HL-60 (cell line): ENCODE results near the gene CIRBP.
"Not testable (repeated sequence)": the region's sequence is repeated elsewhere in the genome, so short reads cannot be mapped to it uniquely, and the experiment has no call there.

Experiments
- DNase-seq, 2 experiments: peaks; one replicate each; pipeline ENCODE4 v3.0.0-alpha.2; 2010 to 2020; ENCODE audit warnings: low read depth in 1 of 2, low spot score in 1 of 2
- H3K27ac ChIP-seq: fragments of 250-450 bp; sonication (Bioruptor Pico); replicated peaks from 2 replicates; pipeline ENCODE4 v1.5.1; 2020; ENCODE audit warnings: mild to moderate bottlenecking, moderate library complexity
- H3K27me3 ChIP-seq: fragments of 250-450 bp; sonication (Bioruptor Pico); 2 replicates; pipeline ENCODE4 v1.5.1; 2021; ENCODE audit warnings: mild to moderate bottlenecking, moderate library complexity; ENCODE audit not compliant: insufficient read depth, poor library complexity, severe bottlenecking
- H3K4me3 ChIP-seq: replicated peaks from 2 replicates; pipeline ENCODE4 v1.5.1; 2011; ENCODE audit warnings: mild to moderate bottlenecking, control low read depth, low read length; ENCODE audit not compliant: insufficient read depth
- CTCF ChIP-seq: IDR thresholded peaks from one replicate; pipeline ENCODE4 v1.5.1; 2011; ENCODE audit warnings: low read length, control low read depth, inconsistent platforms; ENCODE audit not compliant: insufficient read depth
- GABPA ChIP-seq: IDR thresholded peaks from 2 replicates; pipeline ENCODE4 v1.6.1; 2012; ENCODE audit warnings: low read depth
- POLR2AphosphoS5 ChIP-seq: IDR thresholded peaks from 2 replicates; pipeline ENCODE4 v1.6.1; 2012; ENCODE audit warnings: low read depth
- REST ChIP-seq: IDR thresholded peaks from 2 replicates; pipeline ENCODE4 v1.6.1; 2012; ENCODE audit warnings: low read depth; ENCODE audit not compliant: insufficient replicate concordance
- SPI1 ChIP-seq: IDR thresholded peaks from 2 replicates; pipeline ENCODE4 v1.6.1; 2012; ENCODE audit warnings: low read depth, mild to moderate bottlenecking, borderline replicate concordance

Gene CIRBP

GRCh38 chr19:1300744-1301490 lies 31.8 kb downstream of the CIRBP start:
- H3K27me3 ChIP-seq: peaks cover 12% of the 10 kb centered on the region
- TF ChIP-seq POLR2AphosphoS5: no peak
- no peak overlapping the region for H3K4me3 ChIP-seq
- DNase-seq: no peak
- H3K27ac ChIP-seq: no peak overlapping the region

- no peaks in the 10 kb centered on the region for H3K27me3 ChIP-seq
- H3K4me3 ChIP-seq: no peak overlapping the region
- TF ChIP-seq REST: no peak
- TF ChIP-seq GABPA: no peak
- no peak for TF ChIP-seq SPI1
- TF ChIP-seq CTCF: no peak
- TF ChIP-seq POLR2AphosphoS5: no peak
- DNase-seq: no peak
- H3K27ac ChIP-seq: no peak overlapping the region
These were observed 33.6 kb downstream of the CIRBP start for GRCh38 chr19:1302533-1303239.

DNA sequence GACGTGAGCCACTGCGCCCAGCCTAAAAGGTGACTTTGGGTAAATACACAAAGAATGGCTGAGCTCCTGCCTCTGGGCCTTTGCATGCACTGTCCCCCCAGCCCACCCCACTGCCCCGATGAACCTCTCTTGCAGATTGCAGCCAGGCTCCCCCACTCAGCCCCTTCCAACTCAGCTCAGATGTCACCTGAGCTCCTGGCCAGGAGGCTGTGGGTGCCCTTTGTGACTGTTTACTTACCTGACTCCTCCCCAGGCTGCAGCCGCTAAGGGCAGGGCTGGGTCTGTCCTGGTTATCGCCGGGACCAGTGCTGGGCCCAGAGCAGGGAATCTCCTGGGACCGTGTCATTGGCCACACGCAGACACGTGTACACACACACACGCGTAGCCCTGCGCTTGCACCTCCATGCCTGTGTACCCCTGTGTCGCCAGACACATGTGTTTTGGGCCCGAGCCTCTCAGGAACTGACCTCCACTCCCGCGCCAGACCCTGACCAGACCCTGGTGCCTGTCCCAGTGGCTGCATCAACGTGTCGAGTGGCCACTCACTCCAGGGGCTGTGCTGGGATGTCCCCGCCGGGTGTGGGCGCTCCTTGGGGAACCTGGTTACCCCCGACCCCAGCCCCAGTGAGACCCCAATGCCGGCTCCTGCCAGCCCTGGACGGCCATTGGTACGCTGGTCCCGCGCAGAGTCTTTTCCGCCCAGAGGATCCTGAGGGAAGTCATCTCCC lies 35.2 kb downstream of the CIRBP start:
- no peak overlapping the region for H3K27ac ChIP-seq
- H3K27me3 ChIP-seq: no peaks in the 10 kb centered on the region
- DNase-seq: no peak
- H3K4me3 ChIP-seq: no peak overlapping the region
- TF ChIP-seq REST (no peak), CTCF (no peak), GABPA (no peak), SPI1 (no peak)

DNA sequence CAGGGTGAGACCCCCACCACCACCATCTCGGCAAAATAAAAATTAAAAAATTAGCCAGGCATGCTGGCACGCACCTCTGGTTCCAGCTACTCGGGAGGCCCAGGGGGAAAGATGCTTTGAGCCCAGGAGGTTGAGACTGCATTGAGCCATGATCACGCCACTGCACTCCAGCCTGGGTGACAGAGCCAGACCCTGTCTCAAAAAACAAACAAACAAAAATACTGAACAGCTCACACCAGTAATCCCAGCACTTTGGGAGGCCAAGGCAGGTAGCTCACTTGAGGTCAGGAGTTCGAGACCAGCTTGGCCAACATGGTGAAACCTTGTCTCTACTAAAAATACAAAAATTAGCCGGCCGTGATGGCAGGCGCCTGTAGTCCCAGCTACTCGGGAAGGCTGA lies 36.2 kb downstream of the CIRBP start:
- not testable (repeated sequence) for DNase-seq, H3K27me3 ChIP-seq, H3K4me3 ChIP-seq, H3K27ac ChIP-seq
